Endothelial cell (in vitro differentiated cells): ENCODE results near the gene CAPN7. TPM values are rescaled to one million over a fixed set of nuclear protein-coding genes. Genes with fewer than 3 reads are reported as not detected.
"Not testable (repeated sequence)": the region's sequence is repeated elsewhere in the genome, so short reads cannot be mapped to it uniquely, and the experiment has no call there.

ENCODE experiments used
- DNase-seq: peaks from one replicate; pipeline ENCODE4 v3.0.0; 2021; ENCODE audit warnings: low spot score
- H3K27ac Mint-ChIP-seq: one replicate; pipeline ENCODE4 v1.8.0; 2021; ENCODE audit warnings: mixed read lengths, inconsistent platforms; ENCODE audit not compliant: unreplicated experiment
- H3K27me3 Mint-ChIP-seq: one replicate; pipeline ENCODE4 v1.8.0; 2021; ENCODE audit warnings: mild to moderate bottlenecking, moderate library complexity, mixed read lengths, inconsistent platforms; ENCODE audit not compliant: unreplicated experiment
- H3K36me3 Mint-ChIP-seq: one replicate; pipeline ENCODE4 v1.8.0; 2021; ENCODE audit warnings: mild to moderate bottlenecking, low read depth, mixed read lengths, inconsistent platforms; ENCODE audit not compliant: unreplicated experiment
- H3K4me1 Mint-ChIP-seq: one replicate; pipeline ENCODE4 v1.8.0; 2021; ENCODE audit warnings: mild to moderate bottlenecking, mixed read lengths, inconsistent platforms; ENCODE audit not compliant: unreplicated experiment
- H3K4me3 Mint-ChIP-seq: one replicate; pipeline ENCODE4 v1.8.0; 2021; ENCODE audit warnings: mild to moderate bottlenecking, mixed read lengths, inconsistent platforms; ENCODE audit not compliant: unreplicated experiment
- H3K9me3 Mint-ChIP-seq: one replicate; pipeline ENCODE4 v1.8.0; 2021; ENCODE audit warnings: mixed read lengths, inconsistent platforms; ENCODE audit not compliant: unreplicated experiment
- total RNA-seq: library from RNA; stranded (reverse); fragmentation: NEBNext Ultra II Directional; extraction: Animal tissue kit (Norgen Biotek cat#: 25700); gene quantifications from one replicate; pipeline ENCODE4 v1.2.1, GENCODE V29; 2021; ENCODE audit not compliant: unreplicated experiment
- TF ChIP-seq, protein P1 (sequence below): fragments of 200-600 bp; sonication (generic); IDR thresholded peaks from one replicate; pipeline ENCODE4 v1.5.0; 2021; ENCODE audit warnings: antibody characterized with exemption; ENCODE audit not compliant: unreplicated experiment

The CAPN7 gene
- total RNA-seq, 1 donor from 2014 or later = 25.9 TPM

DNA sequence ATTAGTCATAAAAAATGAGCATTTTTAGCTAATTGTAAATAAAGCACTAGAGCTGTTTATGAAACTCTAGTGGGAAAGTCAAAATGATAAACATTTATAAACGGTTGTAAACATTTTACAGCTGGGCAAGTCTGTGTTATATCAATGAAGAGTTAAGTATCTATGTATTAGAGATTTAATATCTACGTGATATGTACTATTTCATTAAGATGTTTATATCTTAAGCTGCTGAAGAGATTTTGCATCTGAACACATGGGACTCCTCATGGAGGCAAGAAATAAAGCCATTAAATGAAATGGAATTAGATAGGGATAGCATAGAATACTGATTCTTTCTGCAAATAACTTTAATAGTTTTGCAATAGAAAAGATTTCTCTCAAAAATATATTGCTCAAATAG lies 23.0 kb upstream of the CAPN7 start:
- Mint-ChIP-seq H3K36me3 (no peaks in the 10 kb centered on the region), H3K27me3 (no peaks in the 10 kb centered on the region), H3K4me1 (no peaks in the 10 kb centered on the region), H3K9me3 (no peaks in the 10 kb centered on the region), H3K4me3 (no peak overlapping the region), H3K27ac (no peak overlapping the region)
- TF ChIP-seq, protein P1, sequence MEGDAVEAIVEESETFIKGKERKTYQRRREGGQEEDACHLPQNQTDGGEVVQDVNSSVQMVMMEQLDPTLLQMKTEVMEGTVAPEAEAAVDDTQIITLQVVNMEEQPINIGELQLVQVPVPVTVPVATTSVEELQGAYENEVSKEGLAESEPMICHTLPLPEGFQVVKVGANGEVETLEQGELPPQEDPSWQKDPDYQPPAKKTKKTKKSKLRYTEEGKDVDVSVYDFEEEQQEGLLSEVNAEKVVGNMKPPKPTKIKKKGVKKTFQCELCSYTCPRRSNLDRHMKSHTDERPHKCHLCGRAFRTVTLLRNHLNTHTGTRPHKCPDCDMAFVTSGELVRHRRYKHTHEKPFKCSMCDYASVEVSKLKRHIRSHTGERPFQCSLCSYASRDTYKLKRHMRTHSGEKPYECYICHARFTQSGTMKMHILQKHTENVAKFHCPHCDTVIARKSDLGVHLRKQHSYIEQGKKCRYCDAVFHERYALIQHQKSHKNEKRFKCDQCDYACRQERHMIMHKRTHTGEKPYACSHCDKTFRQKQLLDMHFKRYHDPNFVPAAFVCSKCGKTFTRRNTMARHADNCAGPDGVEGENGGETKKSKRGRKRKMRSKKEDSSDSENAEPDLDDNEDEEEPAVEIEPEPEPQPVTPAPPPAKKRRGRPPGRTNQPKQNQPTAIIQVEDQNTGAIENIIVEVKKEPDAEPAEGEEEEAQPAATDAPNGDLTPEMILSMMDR = no peak
- DNase-seq = no peak

DNA sequence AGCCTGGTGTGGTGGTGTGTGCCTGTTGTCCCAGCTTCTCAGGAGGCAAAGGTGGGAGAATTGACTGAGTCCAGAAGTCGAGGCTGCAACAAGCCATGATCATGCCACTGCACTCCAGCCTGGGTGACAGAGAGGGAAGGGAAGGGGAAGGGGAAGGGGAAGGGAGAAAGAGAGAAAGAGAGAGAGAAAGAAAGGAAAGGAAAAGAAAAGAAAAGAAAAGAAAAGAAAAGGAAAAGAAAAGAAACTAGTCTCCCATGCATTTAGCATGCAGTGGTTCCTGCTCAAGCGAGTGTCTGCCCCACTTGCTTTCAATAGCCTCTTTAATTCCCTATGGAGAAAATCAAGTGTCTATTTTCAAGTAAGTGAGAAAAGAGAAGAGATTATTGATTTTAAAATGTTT lies 20.6 kb upstream of the CAPN7 start:
- TF ChIP-seq, protein P1 = no peak
- Mint-ChIP-seq H3K27me3 (no peaks in the 10 kb centered on the region), H3K27ac (no peak overlapping the region), H3K9me3 (no peaks in the 10 kb centered on the region), H3K36me3 (no peaks in the 10 kb centered on the region), H3K4me1 (no peaks in the 10 kb centered on the region), H3K4me3 (no peak overlapping the region)
- DNase-seq = no peak

DNA sequence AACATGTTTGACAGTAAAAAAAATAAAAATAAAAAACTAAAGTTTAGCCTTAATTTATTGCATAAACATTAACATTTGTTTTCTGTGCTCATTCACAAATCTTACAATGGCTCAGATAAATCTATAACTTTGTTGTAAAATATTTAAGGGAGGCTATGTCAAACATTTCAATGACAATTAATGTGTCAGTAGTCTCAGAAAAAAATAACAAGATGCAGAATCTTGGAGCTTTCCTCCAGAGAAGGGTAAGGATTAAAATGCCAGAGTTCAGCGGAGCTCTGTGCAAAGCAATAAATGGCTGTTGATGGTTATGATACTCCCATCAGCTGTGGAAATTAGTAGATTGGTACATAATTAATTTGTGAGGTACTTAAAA lies 20.0 kb upstream of the CAPN7 start:
- TF ChIP-seq, protein P1 = no peak
- Mint-ChIP-seq H3K27ac (no peak overlapping the region), H3K27me3 (no peaks in the 10 kb centered on the region)

DNA sequence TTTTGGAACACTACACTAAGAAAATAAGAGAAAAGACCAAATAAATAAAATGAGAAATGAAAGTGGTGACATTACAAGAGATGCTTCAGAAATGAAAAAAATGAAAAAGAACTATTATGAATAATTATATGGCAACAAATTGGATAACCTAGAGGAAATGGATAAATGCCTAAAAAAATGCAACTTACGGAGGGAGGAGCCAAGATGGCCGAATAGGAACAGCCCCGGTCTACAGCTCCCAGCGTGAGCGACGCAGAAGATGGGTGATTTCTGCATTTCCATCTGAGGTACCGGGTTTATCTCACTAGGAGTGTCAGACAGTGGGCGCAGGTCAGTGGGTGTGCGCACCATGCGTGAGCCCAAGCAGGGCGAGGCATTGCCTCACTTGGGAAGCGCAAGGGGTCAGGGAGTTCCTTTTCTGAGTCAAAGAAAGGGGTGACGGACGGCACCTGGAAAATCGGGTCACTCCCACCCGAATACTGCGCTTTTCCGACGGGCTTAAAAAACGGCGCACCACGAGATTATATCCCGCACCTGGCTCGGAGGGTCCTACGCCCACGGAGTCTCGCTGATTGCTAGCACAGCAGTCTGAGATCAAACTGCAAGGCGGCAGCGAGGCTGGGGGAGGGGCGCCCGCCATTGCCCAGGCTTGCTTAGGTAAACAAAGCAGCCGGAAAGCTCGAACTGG lies 19.4 kb upstream of the CAPN7 start:
- H3K36me3 Mint-ChIP-seq, H3K27ac Mint-ChIP-seq, H3K4me1 Mint-ChIP-seq, DNase-seq, H3K9me3 Mint-ChIP-seq, H3K4me3 Mint-ChIP-seq, H3K27me3 Mint-ChIP-seq: not testable (repeated sequence)

More for the DNA sequence above, 20.0 kb upstream of the CAPN7 start:
- DNase-seq = no peak
- H3K4me3 Mint-ChIP-seq = no peak overlapping the region
- no peaks in the 10 kb centered on the region for H3K4me1 Mint-ChIP-seq
- H3K9me3 Mint-ChIP-seq = no peaks in the 10 kb centered on the region
- H3K36me3 Mint-ChIP-seq = no peaks in the 10 kb centered on the region

DNA sequence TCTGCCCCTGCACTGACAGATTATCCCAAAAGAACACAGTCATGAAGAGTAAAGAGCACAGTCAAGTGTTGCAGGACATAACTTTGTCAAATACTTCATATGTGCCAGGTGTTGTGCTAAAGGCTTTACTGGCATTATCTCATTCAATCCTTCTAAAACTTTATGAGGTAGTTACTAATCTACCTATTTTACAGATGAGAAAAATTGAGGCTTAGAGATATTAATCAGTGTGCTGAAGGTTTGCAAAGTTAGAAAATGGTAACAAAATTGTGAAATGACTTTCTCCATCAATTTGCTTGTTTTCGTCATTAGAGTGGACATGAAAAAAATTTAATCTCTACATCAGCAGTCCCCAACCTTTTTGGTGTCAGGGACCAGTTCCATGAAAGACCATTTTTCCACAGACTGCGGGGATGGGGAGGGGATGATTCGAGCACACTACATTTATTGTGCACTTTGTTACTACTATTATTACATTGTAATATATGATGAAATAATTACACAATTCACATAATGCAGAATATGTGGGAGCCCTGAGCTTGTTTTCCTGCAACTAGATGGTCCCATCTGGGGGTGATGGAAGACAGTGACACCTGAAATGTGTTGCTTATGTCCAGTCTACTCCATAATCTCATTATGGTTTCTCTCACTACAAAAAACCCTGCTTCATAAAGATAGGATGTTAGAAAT lies 8.6 kb upstream of the CAPN7 start:
- Mint-ChIP-seq H3K27ac (no peak overlapping the region), H3K4me3 (no peak overlapping the region), H3K27me3 (peaks cover 1% of the 10 kb centered on the region), H3K4me1 (peaks cover 4% of the 10 kb centered on the region), H3K36me3 (no peaks in the 10 kb centered on the region), H3K9me3 (no peaks in the 10 kb centered on the region)
- TF ChIP-seq, protein P1 = no peak
- DNase-seq = no peak
